Measurements from ENCODE around the gene TMC3.

The TMC3 gene

DNA sequence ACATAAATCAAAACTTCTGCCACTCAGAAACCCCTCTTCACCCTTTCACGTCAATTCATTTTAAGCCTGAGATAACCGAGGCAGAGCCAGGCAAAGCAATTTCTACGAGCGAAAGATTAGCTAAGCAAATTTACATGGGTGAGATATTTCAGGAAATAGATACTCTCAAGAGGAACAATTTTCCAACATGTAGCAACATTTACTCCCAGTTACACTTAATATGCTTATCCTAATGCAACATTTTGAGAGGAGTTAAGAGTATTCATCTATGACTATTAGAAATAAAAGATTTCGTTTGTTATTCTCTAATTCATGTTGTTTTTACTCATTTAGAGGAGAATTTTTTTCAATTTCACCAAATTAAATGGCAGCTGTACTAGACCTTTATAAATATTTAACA lies 837 bp downstream of the TMC3 start:
- TF ChIP-seq GATA3 (IDR thresholded peaks at IDR 0.05; ENCODE audit: low read depth, low read length) = no peak
- TF ChIP-seq GATA2 (IDR thresholded peaks at IDR 0.05; ENCODE audit: low read depth, low read length) = no peak

DNA sequence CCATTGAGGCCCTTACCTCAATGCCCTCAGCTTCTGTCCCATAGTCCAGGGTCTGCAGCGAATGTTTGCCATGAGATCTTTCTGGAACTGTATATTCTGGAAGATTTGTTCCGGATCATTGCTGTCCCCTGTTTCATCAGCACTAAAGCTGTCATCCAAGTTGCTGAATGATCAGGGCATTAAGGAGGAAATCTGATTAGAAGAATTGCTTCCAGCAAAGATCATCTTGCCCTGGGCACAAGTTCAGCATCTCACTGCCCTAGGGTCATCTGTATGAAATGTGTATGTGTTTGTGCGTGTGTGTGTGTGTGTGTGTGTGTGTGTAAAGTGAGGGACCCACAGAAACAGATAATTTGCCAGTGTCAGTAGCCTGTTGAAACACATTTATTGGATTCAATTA lies 1.4 kb downstream of the TMC3 start:
- TF ChIP-seq GATA3 (IDR thresholded peaks at IDR 0.05; ENCODE audit: low read depth, low read length) = no peak
- no peak for TF ChIP-seq GATA2 (IDR thresholded peaks at IDR 0.05; ENCODE audit: low read depth, low read length)

DNA sequence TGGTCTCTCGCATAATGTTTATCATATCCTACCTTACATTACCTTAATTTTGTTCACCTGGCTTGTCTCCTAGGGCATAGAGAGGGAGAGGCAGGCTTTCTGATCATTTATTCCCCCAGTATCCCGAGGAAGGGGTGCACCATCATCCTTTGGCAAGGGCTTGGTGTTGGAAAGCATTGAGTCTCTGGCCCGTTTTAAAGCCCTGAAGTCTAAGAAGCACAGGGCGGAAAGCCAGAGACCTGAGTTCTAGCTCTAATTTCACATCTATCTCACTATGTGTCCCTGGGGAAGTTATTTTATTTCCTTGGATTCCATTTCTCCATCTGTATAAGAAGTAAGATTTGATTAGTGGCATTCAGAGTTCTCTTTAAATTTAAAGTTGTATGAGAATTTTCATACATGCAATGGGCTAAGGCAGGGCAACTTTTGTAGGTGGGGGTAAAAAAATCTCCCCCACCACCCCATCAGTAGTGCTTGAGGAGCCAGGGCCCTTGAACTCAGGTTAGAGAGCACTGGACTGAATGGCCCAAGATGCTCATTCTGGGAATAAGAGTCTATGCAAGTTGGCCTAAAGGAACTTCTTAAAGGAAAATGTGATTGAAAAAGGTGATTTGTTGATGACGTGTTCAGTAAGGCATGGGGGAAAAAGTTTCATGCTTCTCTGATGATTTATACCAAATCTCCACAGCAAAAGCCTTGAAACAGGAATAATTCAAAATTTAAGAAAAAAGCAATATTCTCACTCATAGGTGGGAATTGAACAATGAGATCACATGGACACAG lies 10.1 kb downstream of the TMC3 start:
- TF ChIP-seq GATA3 (IDR thresholded peaks at IDR 0.05; ENCODE audit: low read depth, low read length) (no peak), GATA2 (IDR thresholded peaks at IDR 0.05; ENCODE audit: low read depth, low read length) (no peak)

DNA sequence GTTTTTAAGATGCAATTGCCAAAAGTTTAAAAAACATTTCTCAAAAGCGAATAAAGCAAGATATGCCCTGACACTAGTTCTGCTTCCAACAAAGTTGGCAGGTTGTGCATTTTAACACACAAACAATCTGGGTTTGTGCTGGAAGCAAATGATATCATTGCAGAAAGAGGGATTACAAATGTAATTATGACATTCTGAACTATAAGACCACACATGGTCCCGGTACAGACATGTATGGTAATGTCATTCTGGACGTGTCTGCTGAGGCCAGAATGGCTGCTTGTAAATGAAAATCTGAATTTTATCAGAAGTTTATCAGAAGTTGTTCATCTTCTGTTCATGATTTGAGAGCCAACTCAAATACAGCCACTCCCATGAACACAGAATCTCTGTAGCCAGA lies 10.7 kb downstream of the TMC3 start:
- TF ChIP-seq GATA3 (IDR thresholded peaks at IDR 0.05; ENCODE audit: low read depth, low read length) (no peak), GATA2 (IDR thresholded peaks at IDR 0.05; ENCODE audit: low read depth, low read length) (no peak)

DNA sequence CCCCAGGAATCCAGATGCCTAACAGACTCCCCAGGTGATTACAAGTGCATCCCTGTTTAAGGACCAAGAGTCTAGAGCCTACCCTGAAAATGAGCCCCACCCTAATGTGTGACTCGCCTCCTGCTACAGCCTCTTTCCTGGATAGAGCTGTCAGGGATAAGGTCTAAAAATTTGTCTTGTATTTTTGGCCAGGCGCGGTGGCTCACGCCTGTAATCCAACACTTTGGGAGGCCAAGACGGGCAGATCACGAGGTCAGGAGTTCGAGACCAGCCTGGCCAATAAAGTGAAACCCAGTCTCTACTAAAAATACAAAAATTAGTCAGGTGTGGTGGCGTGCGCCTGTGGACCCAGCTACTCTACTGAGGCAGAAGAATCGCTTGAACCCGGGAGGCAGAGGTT lies 11.2 kb downstream of the TMC3 start:
- no peak for TF ChIP-seq GATA2 (IDR thresholded peaks at IDR 0.05; ENCODE audit: low read depth, low read length)
- TF ChIP-seq GATA3 (IDR thresholded peaks at IDR 0.05; ENCODE audit: low read depth, low read length) = no peak

DNA sequence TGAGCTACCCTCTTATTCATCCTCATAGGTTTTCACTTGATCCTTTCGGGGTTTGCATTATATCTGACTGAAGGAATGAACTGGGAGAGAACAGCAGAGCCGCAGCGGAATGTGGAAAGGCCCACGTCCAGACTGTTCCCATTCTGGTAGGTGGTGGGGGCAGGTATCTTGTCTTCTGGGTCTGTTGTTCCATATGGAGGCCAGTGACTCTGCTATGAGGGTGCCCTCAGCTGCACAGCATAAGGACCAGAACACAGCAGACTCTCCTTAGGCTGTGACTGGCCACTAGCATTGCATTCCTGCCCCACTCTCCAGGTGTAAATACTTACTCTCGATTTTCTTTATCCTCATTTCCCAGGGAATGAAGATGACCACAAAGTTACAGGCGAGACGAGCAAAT lies 12.1 kb downstream of the TMC3 start:
- no peak for TF ChIP-seq GATA2 (IDR thresholded peaks at IDR 0.05; ENCODE audit: low read depth, low read length)
- no peak for TF ChIP-seq GATA3 (IDR thresholded peaks at IDR 0.05; ENCODE audit: low read depth, low read length)

DNA sequence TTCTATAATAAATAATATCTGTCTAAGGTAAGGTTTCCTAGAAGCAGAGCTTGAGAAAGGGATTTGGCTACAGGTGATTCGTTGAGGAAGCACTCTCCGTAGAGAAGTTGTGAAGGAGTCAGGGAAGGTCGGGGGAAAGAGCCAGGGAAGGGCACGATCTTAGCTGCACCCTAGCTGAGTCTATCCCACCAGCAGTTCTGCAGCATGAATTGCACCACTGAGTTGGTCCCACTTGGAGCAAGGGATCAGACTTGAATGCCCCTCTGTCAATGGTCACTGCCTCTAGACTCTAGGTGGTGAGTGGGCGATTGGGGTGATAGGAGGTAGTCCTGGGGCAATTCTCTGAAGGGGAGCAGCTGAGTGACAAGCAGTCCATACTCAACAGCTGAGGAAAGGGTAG lies 13.5 kb downstream of the TMC3 start:
- TF ChIP-seq GATA2 (IDR thresholded peaks at IDR 0.05; ENCODE audit: low read depth, low read length) = no peak
- TF ChIP-seq GATA3 (IDR thresholded peaks at IDR 0.05; ENCODE audit: low read depth, low read length) = no peak

DNA sequence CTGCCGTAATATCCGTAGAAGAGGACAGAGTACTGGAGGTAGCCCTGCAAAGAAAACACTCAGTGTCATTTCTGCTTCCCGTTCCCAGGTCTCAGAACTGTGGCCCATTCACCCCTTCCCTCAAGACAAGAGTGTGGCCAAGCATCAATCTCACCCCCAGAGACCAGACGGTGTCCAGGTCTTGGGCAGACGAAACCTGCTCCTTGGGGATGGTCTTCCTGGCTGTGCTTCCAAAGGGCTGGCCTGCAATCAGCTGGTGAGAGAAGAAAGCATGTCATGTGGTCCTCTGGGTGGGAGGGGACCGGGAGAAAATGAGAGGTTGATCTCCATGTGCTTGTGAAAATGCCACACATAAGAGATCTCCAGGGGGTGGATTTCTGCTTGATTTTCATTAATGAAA lies 15.8 kb downstream of the TMC3 start:
- TF ChIP-seq GATA3 (IDR thresholded peaks at IDR 0.05; ENCODE audit: low read depth, low read length) (no peak), GATA2 (IDR thresholded peaks at IDR 0.05; ENCODE audit: low read depth, low read length) (no peak)

DNA sequence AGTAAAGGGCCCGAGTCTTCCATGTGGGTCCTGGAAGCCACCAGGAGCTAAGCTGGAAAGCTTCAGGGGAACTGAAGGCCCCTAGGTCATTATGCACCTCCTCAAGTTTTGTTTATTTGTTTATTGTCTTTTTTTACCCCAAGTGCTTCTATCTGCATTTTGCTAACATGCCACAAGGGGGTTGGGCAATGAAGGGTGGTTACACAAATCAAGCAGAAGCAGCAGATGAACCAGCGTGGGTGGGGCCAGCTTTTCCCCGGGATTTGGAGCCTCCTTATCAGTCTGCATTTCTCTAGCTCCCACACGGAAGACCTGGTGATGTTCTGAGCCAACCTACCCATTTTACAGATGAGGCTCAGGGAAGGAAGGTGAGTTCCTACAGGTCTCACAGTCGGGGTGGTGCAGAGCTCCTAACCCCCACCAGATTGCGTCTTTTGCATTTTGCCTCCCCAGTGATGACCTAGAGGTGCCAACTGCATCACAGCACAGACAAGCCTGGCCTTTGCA lies 16.8 kb downstream of the TMC3 start:
- TF ChIP-seq GATA3 (IDR thresholded peaks at IDR 0.05; ENCODE audit: low read depth, low read length) (no peak), GATA2 (IDR thresholded peaks at IDR 0.05; ENCODE audit: low read depth, low read length) (no peak)

DNA sequence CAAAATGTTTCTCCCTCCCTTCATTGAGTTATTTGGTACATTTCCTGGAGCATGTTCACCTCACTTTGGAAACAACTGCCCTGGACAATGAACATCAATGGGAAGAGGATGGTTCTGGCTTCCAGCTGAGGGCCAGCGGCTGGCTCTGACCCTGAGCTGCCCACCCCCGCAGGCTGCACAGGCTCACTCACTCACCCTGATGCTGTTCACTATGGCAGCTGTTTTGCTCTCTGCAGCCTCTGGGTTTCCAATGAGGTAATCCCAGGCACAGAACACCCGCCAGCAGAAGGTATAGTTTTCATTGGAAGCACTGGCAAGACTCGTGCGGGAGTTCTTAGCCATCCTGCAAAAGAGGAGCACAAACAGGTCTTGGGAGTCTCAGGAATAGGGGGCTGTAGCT lies 17.8 kb downstream of the TMC3 start:
- no peak for TF ChIP-seq GATA2 (IDR thresholded peaks at IDR 0.05; ENCODE audit: low read depth, low read length)
- TF ChIP-seq GATA3 (IDR thresholded peaks at IDR 0.05; ENCODE audit: low read depth, low read length) = no peak

DNA sequence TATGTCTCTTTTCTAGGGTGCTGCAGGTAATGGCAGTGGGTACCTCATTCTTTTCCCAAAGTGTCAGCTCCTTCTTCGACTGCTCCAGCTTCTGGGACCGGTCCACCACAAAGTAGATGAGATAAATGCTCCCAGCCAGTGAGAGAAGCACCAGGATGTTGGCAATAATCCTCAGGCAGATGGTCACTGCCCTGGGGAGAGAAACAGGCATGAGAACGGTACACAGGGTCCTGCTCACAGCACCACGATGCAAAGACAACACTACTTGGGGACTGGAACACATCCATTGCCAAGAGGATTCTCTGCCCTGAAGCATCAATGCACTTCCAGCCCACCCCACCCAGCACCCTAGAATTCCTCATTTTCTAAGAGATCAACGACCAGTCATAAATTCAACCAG lies 22.4 kb downstream of the TMC3 start:
- TF ChIP-seq GATA2 (IDR thresholded peaks at IDR 0.05; ENCODE audit: low read depth, low read length) (no peak), GATA3 (IDR thresholded peaks at IDR 0.05; ENCODE audit: low read depth, low read length) (no peak)

DNA sequence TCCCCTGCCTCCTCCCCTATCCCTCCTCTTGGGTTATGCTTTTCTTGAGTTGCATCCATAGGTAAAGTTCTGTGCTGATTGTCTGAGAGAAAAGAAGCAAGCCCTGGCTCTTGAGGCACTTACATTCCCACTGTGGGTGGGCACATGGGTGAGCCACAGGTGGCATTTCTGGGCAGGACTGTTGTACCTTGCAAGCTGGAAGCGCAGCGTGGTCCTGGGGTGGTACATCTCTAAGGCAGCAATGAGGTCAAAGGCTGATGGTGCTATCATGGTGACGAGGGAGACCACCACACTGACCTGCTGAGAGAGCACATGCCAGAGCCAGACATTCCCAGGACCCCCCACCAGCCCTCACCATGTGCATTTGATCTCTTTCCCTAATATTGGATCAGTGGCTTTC lies 24.7 kb downstream of the TMC3 start:
- TF ChIP-seq GATA3 (IDR thresholded peaks at IDR 0.05; ENCODE audit: low read depth, low read length) (no peak), GATA2 (IDR thresholded peaks at IDR 0.05; ENCODE audit: low read depth, low read length) (no peak)

DNA sequence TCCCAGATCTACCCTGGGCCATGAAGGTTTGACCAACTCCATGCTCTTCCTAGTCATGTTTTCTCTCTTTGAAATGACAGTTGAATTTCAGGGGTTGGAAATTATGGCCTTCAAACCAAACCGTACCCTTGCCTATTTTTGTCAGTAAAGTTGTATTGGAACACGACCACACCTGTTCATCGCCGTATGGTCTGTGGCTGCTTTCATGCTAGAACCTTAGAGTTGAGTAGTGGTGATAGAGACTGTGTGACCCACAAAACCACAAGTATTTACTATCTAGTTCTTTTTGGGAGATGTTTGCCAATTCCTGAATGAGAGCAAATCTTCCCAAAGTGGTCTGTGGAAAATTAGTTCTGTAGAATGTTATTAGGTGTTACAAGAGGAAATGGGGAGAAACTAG lies 26.1 kb downstream of the TMC3 start:
- no peak for TF ChIP-seq GATA2 (IDR thresholded peaks at IDR 0.05; ENCODE audit: low read depth, low read length)
- TF ChIP-seq GATA3 (IDR thresholded peaks at IDR 0.05; ENCODE audit: low read depth, low read length) = no peak

DNA sequence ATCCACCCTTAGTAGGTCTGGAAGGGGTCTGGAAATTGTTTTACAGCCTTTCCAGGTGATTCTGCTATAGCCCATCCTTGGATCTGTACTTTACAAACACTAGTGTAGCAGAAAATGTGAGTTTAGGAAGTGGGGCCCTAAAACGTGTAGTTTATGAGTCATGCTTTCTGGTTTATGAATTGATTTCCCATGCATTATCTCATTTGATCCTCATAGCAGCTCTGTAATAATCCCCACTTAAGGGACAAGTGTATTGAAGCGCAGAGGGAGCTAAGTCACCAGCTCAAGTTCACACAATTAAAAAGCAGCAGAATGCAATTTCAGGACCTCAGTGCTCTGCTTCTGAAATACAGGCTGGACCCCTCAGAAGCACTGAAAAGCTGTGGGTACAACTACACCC lies 27.4 kb downstream of the TMC3 start:
- no peak for TF ChIP-seq GATA3 (IDR thresholded peaks at IDR 0.05; ENCODE audit: low read depth, low read length)
- TF ChIP-seq GATA2 (IDR thresholded peaks at IDR 0.05; ENCODE audit: low read depth, low read length) = no peak

DNA sequence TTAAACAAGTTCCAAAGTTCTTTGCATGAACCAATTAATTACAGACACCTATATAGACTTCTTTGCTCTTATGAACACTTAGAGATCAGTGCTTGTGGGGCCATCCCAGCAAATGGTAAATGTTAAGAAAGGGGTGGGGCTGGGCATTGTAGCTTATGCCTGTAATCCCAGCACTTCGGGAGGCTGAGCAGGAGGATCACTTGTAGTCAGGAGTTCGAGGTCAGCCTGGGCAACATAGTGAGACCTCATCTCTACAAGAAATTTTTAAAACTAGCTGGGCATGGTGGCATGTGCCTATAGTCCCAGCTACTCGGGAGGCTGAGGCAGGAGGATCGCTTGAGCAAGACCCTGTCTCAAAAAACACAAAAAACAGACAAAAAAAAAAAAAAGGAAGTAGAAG lies 30.6 kb downstream of the TMC3 start:
- TF ChIP-seq GATA2 (IDR thresholded peaks at IDR 0.05; ENCODE audit: low read depth, low read length) (no peak), GATA3 (IDR thresholded peaks at IDR 0.05; ENCODE audit: low read depth, low read length) (no peak)

Measured in SH-SY5Y (cell line).